ENCODE results near the gene CAMSAP2. TPM values are rescaled to one million over a fixed set of nuclear protein-coding genes. Genes with fewer than 3 reads are reported as not detected.

The CAMSAP2 gene
- total and polyA plus RNA-seq, 2 of the 4 experiments (the other 2 are of a cell fraction) = 8.3 to 29.4 TPM

- Histone ChIP-seq H3K27me3 (ENCODE audit: control insufficient read depth, insufficient read depth, low read length) (no peaks in the 10 kb centered on the region), H3K9ac (ENCODE audit: low read depth, low read length) (no peak overlapping the region), H2BK15ac (ENCODE audit: low read depth, low read length) (no peak overlapping the region), H3K4me1 (ENCODE audit: control insufficient read depth, insufficient read depth, low read length) (peaks cover 12% of the 10 kb centered on the region), H3K27ac (ENCODE audit: insufficient read depth, low read length) (no peak overlapping the region), H4K20me1 (ENCODE audit: insufficient read depth, low read length) (peaks cover 28% of the 10 kb centered on the region), H3K18ac (ENCODE audit: low read depth, low read length) (no peak overlapping the region), H2BK5ac (ENCODE audit: low read depth, low read length, poor library complexity, severe bottlenecking) (peak overlapping the region; percentile 62), H3K14ac (replicated peaks; ENCODE audit: low read depth, low read length) (no peak overlapping the region), H3K56ac (ENCODE audit: extremely low read depth, insufficient read depth, low read length) (no peak overlapping the region), H3K9me3 (ENCODE audit: control insufficient read depth, insufficient read depth, low read length) (no peaks in the 10 kb centered on the region), H2AK9ac (replicated peaks; ENCODE audit: low read depth, low read length, poor library complexity) (no peak overlapping the region), H2BK120ac (ENCODE audit: low read depth, low read length) (no peak overlapping the region), H3K9me1 (ENCODE audit: insufficient read depth, low read length) (peaks cover 7% of the 10 kb centered on the region), H3K36me3 (ENCODE audit: control insufficient read depth, insufficient read depth, low read length) (no peaks in the 10 kb centered on the region), H4K91ac (ENCODE audit: insufficient read depth, low read depth, low read length) (no peak overlapping the region), H3K23ac (ENCODE audit: low read depth, low read length) (no peak overlapping the region), H3K4ac (ENCODE audit: low read depth, low read length) (no peak overlapping the region), H2AK5ac (ENCODE audit: low read depth, low read length) (no peak overlapping the region), H4K5ac (ENCODE audit: low read depth, low read length) (no peak overlapping the region), H3K79me1 (ENCODE audit: low read depth in 1 of 2, low read length in 2 of 2) (peaks cover 14 to 51% of the 10 kb centered on the region in 2 experiments), H2BK20ac (ENCODE audit: low read depth, low read length) (no peak overlapping the region), H3K4me2 (ENCODE audit: low read depth, low read length) (no peak overlapping the region; the same call in 1 of the 2 replicates), H2AFZ (replicated peaks; ENCODE audit: low read length, poor library complexity) (no peak overlapping the region), H4K8ac (ENCODE audit: low read depth in 2 of 2, low read length in 2 of 2) (no peak overlapping the region), H3K4me3 (ENCODE audit: insufficient read depth, low read depth, low read length) (no peak overlapping the region)
- DNase-seq = peak; percentile 74
- no TSS peak for BruUV-seq (replicated peaks)
- ATAC-seq (ENCODE audit: low read depth) = peak; percentile 79
- dilution Hi-C loops (cut with HindIII; ENCODE audit: low sequenced_read_pairs, unreplicated experiment) (no loop called here), intact Hi-C loops (cut with micrococcal nuclease) (no loop called here), in situ Hi-C loops (cut with MboI; ENCODE audit: low sequenced_read_pairs) (no loop called here)
- ChIA-PET CTCF (no interaction called here), POLR2A (ENCODE audit: unreplicated experiment) (no interaction called here)
- no peak for TF ChIP-seq MAZ (IDR thresholded peaks at IDR 0.05; ENCODE audit: borderline replicate concordance, low read depth, low read length)
- TF ChIP-seq MAFK (IDR thresholded peaks at IDR 0.05; ENCODE audit: low read depth, low read length) = peak; percentile 18; the same call in 1 of the 2 replicates
- no CpG with 5 or more reads among the region's 1 CpG for WGBS, 2 experiments (ENCODE audit: extremely low coverage in 2 of 2, insufficient read length in 1 of 2)
Observed at GRCh38 chr1:200795156-200795555, 56.5 kb downstream of the CAMSAP2 start.

Data from IMR-90 (cell line).